Measurements from ENCODE around the gene FPR1.

DNA sequence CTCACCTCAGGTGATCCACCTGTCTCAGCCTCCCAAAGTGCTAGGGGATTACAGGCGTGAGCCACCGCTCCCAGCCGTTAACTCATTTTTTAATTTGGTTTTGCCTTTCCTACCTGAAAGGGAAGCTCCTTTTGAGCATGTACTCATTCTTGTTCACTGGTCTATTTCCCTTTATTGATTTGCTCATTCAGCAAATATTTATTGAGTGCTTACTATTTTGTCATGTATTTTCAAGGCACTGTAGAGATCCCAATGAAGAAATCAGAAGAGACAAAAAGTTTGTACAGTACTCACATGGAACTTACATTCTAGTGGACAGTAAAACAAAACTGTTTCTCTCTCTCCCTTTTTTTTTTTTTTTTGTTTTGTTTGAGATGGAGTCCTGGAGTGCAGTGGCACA, 44.8 kb downstream of the FPR1 start:
- TF ChIP-seq, protein P1, sequence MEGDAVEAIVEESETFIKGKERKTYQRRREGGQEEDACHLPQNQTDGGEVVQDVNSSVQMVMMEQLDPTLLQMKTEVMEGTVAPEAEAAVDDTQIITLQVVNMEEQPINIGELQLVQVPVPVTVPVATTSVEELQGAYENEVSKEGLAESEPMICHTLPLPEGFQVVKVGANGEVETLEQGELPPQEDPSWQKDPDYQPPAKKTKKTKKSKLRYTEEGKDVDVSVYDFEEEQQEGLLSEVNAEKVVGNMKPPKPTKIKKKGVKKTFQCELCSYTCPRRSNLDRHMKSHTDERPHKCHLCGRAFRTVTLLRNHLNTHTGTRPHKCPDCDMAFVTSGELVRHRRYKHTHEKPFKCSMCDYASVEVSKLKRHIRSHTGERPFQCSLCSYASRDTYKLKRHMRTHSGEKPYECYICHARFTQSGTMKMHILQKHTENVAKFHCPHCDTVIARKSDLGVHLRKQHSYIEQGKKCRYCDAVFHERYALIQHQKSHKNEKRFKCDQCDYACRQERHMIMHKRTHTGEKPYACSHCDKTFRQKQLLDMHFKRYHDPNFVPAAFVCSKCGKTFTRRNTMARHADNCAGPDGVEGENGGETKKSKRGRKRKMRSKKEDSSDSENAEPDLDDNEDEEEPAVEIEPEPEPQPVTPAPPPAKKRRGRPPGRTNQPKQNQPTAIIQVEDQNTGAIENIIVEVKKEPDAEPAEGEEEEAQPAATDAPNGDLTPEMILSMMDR (IDR thresholded peaks at IDR 0.05; ENCODE audit: insufficient read depth, low read depth, low read length), result no peak
- TF ChIP-seq EZH2 (IDR thresholded peaks at IDR 0.05; ENCODE audit: insufficient read depth, low read length), result no peak
